Activated CD8-positive, alpha-beta memory T cell treated with anti-CD3 and anti-CD28 coated beads, Interleukin-2, amount 50 U/mL, for 24 hours (primary cell): ENCODE results near the gene DLG2.

Experiments
- DNase-seq: peaks from one replicate; pipeline ENCODE4 v3.0.0-alpha.2; 2020; ENCODE audit errors: extremely low read depth

The DLG2 gene

GRCh38 chr11:84129961-84130576, 1497.1 kb downstream of the DLG2 start:
- DNase-seq: no peak

GRCh38 chr11:84128840-84129239, 1498.3 kb downstream of the DLG2 start:
- no peak for DNase-seq

- DNase-seq: no peak
Measured at GRCh38 chr11:84117394-84117793, 1509.8 kb downstream of the DLG2 start.

GRCh38 chr11:84106541-84106940, 1520.6 kb downstream of the DLG2 start:
- no peak for DNase-seq

GRCh38 chr11:84105148-84105547, 1522.0 kb downstream of the DLG2 start:
- no peak for DNase-seq

- DNase-seq: no peak
Measured at GRCh38 chr11:84103096-84103495, 1524.0 kb downstream of the DLG2 start.

GRCh38 chr11:84097186-84097585, 1530.0 kb downstream of the DLG2 start:
- DNase-seq: no peak

- no peak for DNase-seq
Measured at GRCh38 chr11:84091212-84091986, 1535.7 kb downstream of the DLG2 start.

- DNase-seq: no peak
Measured at GRCh38 chr11:84089072-84090057, 1537.8 kb downstream of the DLG2 start.

- no peak for DNase-seq
Measured at GRCh38 chr11:84071851-84072250, 1555.3 kb downstream of the DLG2 start.

- DNase-seq: no peak
Measured at GRCh38 chr11:84069048-84069447, 1558.1 kb downstream of the DLG2 start.

GRCh38 chr11:84061726-84062125, 1565.4 kb downstream of the DLG2 start:
- DNase-seq: no peak

- no peak for DNase-seq
Measured at GRCh38 chr11:84056653-84057376, 1570.3 kb downstream of the DLG2 start.

- no peak for DNase-seq
Measured at GRCh38 chr11:84045146-84045545, 1582.0 kb downstream of the DLG2 start.

GRCh38 chr11:84044706-84045105, 1582.4 kb downstream of the DLG2 start:
- no peak for DNase-seq

GRCh38 chr11:84036664-84037194, 1590.4 kb downstream of the DLG2 start:
- DNase-seq: no peak

GRCh38 chr11:84035645-84036044, 1591.5 kb downstream of the DLG2 start:
- no peak for DNase-seq

- no peak for DNase-seq
Measured at GRCh38 chr11:84034484-84034883, 1592.7 kb downstream of the DLG2 start.

GRCh38 chr11:84024266-84024665, 1602.9 kb downstream of the DLG2 start:
- DNase-seq: no peak

- no peak for DNase-seq
Measured at GRCh38 chr11:84022695-84023094, 1604.4 kb downstream of the DLG2 start.

- DNase-seq: no peak
Measured at GRCh38 chr11:84022201-84022600, 1604.9 kb downstream of the DLG2 start.
